IMR-90 (cell line): ENCODE data around the gene DEAF1. TPM values are rescaled to one million over a fixed set of nuclear protein-coding genes. Genes with fewer than 3 reads are reported as not detected.

Experiments
- ATAC-seq: fragments of 200-7000 bp; cut with Tn5 transposase; 2 replicates; pipeline ENCODE4 v1.9.1; 2020; ENCODE audit warnings: low read depth, mild to moderate bottlenecking, moderate library complexity
- BruUV-seq: library from RNA; stranded (reverse); fragments of 400-500 nt; replicated peaks from 2 replicates; lab custom pipeline; 2021; lab: Mats Ljungman, UMichigan
- CTCF ChIA-PET: fragments of 300-600 bp; formaldehyde crosslinking; extraction: SDS; loops from one replicate; lab custom pipeline; 2021; ENCODE audit warnings: antibody characterized with exemption; lab: Yijun Ruan, JAX
- POLR2A ChIA-PET: fragments of 300-600 bp; sonication (Branson Sonifier 250); formaldehyde crosslinking; loops from one replicate; lab custom pipeline; 2022; ENCODE audit warnings: antibody characterized with exemption; ENCODE audit not compliant: unreplicated experiment; lab: Charles Lee
- DNase-seq: peaks from one replicate; pipeline ENCODE4 v3.0.0; 2013
- H2AFZ ChIP-seq: replicated peaks from 2 replicates; pipeline ENCODE3; 2013; ENCODE audit warnings: low read length, mild to moderate bottlenecking; ENCODE audit not compliant: poor library complexity
- H2AK5ac ChIP-seq: 2 replicates; pipeline ENCODE4 v1.6.1; 2013; ENCODE audit warnings: low read depth, low read length, inconsistent platforms
- H2AK9ac ChIP-seq: replicated peaks from 2 replicates; pipeline ENCODE3; 2013; ENCODE audit warnings: mild to moderate bottlenecking, low read depth, low read length, moderate library complexity; ENCODE audit not compliant: poor library complexity
- H2BK120ac ChIP-seq: 2 replicates; pipeline ENCODE4 v1.6.1; 2013; ENCODE audit warnings: low read depth, low read length, inconsistent platforms
- H2BK15ac ChIP-seq: 3 replicates; pipeline ENCODE4 v1.6.1; 2013; ENCODE audit warnings: low read depth, low read length, inconsistent platforms
- H2BK20ac ChIP-seq: 2 replicates; pipeline ENCODE4 v1.6.1; 2013; ENCODE audit warnings: low read depth, mild to moderate bottlenecking, inconsistent platforms, low read length, moderate library complexity
- H2BK5ac ChIP-seq: 2 replicates; pipeline ENCODE4 v1.6.1; 2013; ENCODE audit warnings: mild to moderate bottlenecking, low read depth, low read length, inconsistent platforms; ENCODE audit not compliant: poor library complexity, severe bottlenecking
- H3K14ac ChIP-seq: replicated peaks from 2 replicates; pipeline ENCODE4 v1.6.1; 2013; ENCODE audit warnings: low read depth, low read length, inconsistent platforms
- H3K18ac ChIP-seq: 2 replicates; pipeline ENCODE4 v1.6.1; 2013; ENCODE audit warnings: low read depth, low read length, control low read depth
- H3K23ac ChIP-seq: 2 replicates; pipeline ENCODE4 v1.6.1; 2013; ENCODE audit warnings: low read depth, low read length, inconsistent platforms
- H3K27ac ChIP-seq: 2 replicates; pipeline ENCODE4 v1.5.1; 2013; ENCODE audit warnings: mild to moderate bottlenecking, control low read depth, low read length; ENCODE audit not compliant: insufficient read depth
- H3K27me3 ChIP-seq: 2 replicates; pipeline ENCODE4 v1.6.1; 2013; ENCODE audit warnings: low read length; ENCODE audit not compliant: control insufficient read depth, insufficient read depth
- H3K36me3 ChIP-seq: 2 replicates; pipeline ENCODE4 v1.6.1; 2013; ENCODE audit warnings: low read length, mixed read lengths; ENCODE audit not compliant: control insufficient read depth, insufficient read depth
- H3K4ac ChIP-seq: 2 replicates; pipeline ENCODE4 v1.6.1; 2013; ENCODE audit warnings: low read depth, low read length, inconsistent platforms
- H3K4me1 ChIP-seq: 2 replicates; pipeline ENCODE4 v1.6.1; 2013; ENCODE audit warnings: low read length, mixed read lengths; ENCODE audit not compliant: control insufficient read depth, insufficient read depth
- H3K4me2 ChIP-seq: 2 replicates; pipeline ENCODE4 v1.6.1; 2013; ENCODE audit warnings: low read depth, mild to moderate bottlenecking, control low read depth, low read length, moderate library complexity
- H3K4me3 ChIP-seq: 2 replicates; pipeline ENCODE4 v1.5.1; 2013; ENCODE audit warnings: low read depth, mild to moderate bottlenecking, control low read depth, low read length, moderate library complexity; ENCODE audit not compliant: insufficient read depth
- H3K56ac ChIP-seq: 2 replicates; pipeline ENCODE4 v1.6.1; 2013; ENCODE audit warnings: low read length, inconsistent platforms; ENCODE audit not compliant: insufficient read depth; ENCODE audit errors: extremely low read depth
- H3K79me1 ChIP-seq, 2 experiments: 2 replicates each; pipeline ENCODE4 v1.6.1; 2013; ENCODE audit warnings: low read length in 2 of 2, inconsistent platforms in 1 of 2, low read depth in 1 of 2
- H3K9ac ChIP-seq: 2 replicates; pipeline ENCODE4 v1.6.1; 2013; ENCODE audit warnings: low read depth, low read length, control low read depth
- H3K9me1 ChIP-seq: 2 replicates; pipeline ENCODE4 v1.6.1; 2013; ENCODE audit warnings: low read length, inconsistent platforms; ENCODE audit not compliant: insufficient read depth
- H3K9me3 ChIP-seq: 2 replicates; pipeline ENCODE4 v1.6.1; 2013; ENCODE audit warnings: low read length; ENCODE audit not compliant: control insufficient read depth, insufficient read depth
- H4K20me1 ChIP-seq: 2 replicates; pipeline ENCODE4 v1.6.1; 2013; ENCODE audit warnings: low read length, inconsistent platforms; ENCODE audit not compliant: insufficient read depth
- H4K5ac ChIP-seq: 2 replicates; pipeline ENCODE4 v1.6.1; 2013; ENCODE audit warnings: mild to moderate bottlenecking, low read depth, low read length, control low read depth
- H4K8ac ChIP-seq, 2 experiments: 2 replicates each; pipeline ENCODE4 v1.6.1; 2013; ENCODE audit warnings: low read depth in 2 of 2, low read length in 2 of 2, control low read depth in 1 of 2, inconsistent platforms in 1 of 2
- H4K91ac ChIP-seq: 2 replicates; pipeline ENCODE4 v1.6.1; 2013; ENCODE audit warnings: low read depth, low read length, inconsistent platforms; ENCODE audit not compliant: insufficient read depth
- BHLHE40 ChIP-seq: fragments of 150-350 bp; IDR thresholded peaks from 2 replicates; pipeline ENCODE4 v1.6.1; 2016; ENCODE audit warnings: mild to moderate bottlenecking, low read depth, low read length
- CEBPB ChIP-seq: IDR thresholded peaks from 2 replicates; pipeline ENCODE4 v1.6.1; 2012; ENCODE audit warnings: low read depth, low read length, improper control_type of control experiment
- CHD1 ChIP-seq: IDR thresholded peaks from 2 replicates; pipeline ENCODE4 v1.6.1; 2012; ENCODE audit warnings: low read depth, low read length, improper control_type of control experiment
- CTCF ChIP-seq: conservative IDR thresholded peaks from 2 replicates; pipeline ENCODE4 v1.5.1; 2012; ENCODE audit warnings: mild to moderate bottlenecking, low read depth, low read length, improper control_type of control experiment
- ELK1 ChIP-seq: fragments of 150-350 bp; IDR thresholded peaks from 2 replicates; pipeline ENCODE4 v1.6.1; 2016; ENCODE audit warnings: low read depth, mild to moderate bottlenecking, low read length, moderate library complexity, borderline replicate concordance
- FOS ChIP-seq: fragments of 150-350 bp; IDR thresholded peaks from 2 replicates; pipeline ENCODE4 v1.6.1; 2016; ENCODE audit warnings: low read depth, low read length
- MAFK ChIP-seq: IDR thresholded peaks from 2 replicates; pipeline ENCODE4 v1.6.1; 2012; ENCODE audit warnings: low read depth, low read length, improper control_type of control experiment
- MAZ ChIP-seq: IDR thresholded peaks from 2 replicates; pipeline ENCODE4 v1.6.1; 2012; ENCODE audit warnings: low read depth, mild to moderate bottlenecking, low read length, improper control_type of control experiment, moderate library complexity, borderline replicate concordance
- MXI1 ChIP-seq: IDR thresholded peaks from 2 replicates; pipeline ENCODE4 v1.6.1; 2012; ENCODE audit warnings: low read depth, mild to moderate bottlenecking, low read length, moderate library complexity, borderline replicate concordance
- NFE2L2 ChIP-seq: fragments of 150-350 bp; IDR thresholded peaks from 2 replicates; pipeline ENCODE4 v1.6.1; 2016; ENCODE audit warnings: low read depth, mild to moderate bottlenecking, low read length
- POLR2A ChIP-seq: IDR thresholded peaks from 2 replicates; pipeline ENCODE4 v1.6.1; 2012; ENCODE audit warnings: mild to moderate bottlenecking, low read depth, low read length
- RAD21 ChIP-seq: IDR thresholded peaks from 2 replicates; pipeline ENCODE4 v1.6.1; 2012; ENCODE audit warnings: low read length, improper control_type of control experiment
- RCOR1 ChIP-seq: IDR thresholded peaks from 2 replicates; pipeline ENCODE4 v1.6.1; 2012; ENCODE audit warnings: mild to moderate bottlenecking, low read length, improper control_type of control experiment; ENCODE audit not compliant: insufficient replicate concordance
- RFX5 ChIP-seq: IDR thresholded peaks from 2 replicates; pipeline ENCODE4 v1.8.0; 2012; ENCODE audit warnings: low read depth, mild to moderate bottlenecking, low read length, moderate library complexity
- USF2 ChIP-seq: fragments of 150-350 bp; IDR thresholded peaks from 2 replicates; pipeline ENCODE4 v1.6.1; 2017; ENCODE audit warnings: mild to moderate bottlenecking, antibody characterized with exemption, low read length, low read depth
- WGBS, 2 experiments: methylation state at CpG; one replicate each; pipeline versions ENCODE4 v1.1.5 to v1.1.7; 2013; ENCODE audit warnings: missing lambda C conversion rate in 2 of 2; ENCODE audit not compliant: insufficient read length in 1 of 2; ENCODE audit errors: extremely low coverage in 2 of 2; 5-methylcytosine and 5-hydroxymethylcytosine counted together
- dilution Hi-C: fragments of 300-500 bp; cut with HindIII; formaldehyde crosslinking; loops from one replicate; pipeline ENCODE4 v1.14.3; 2018; ENCODE audit warnings: low sequenced_read_pairs; ENCODE audit not compliant: unreplicated experiment
- in situ Hi-C: fragments of 300-500 bp; cut with MboI; formaldehyde crosslinking; loops from 3 replicates; pipeline ENCODE4 v1.14.3; 2019; ENCODE audit warnings: low sequenced_read_pairs, inconsistent platforms, mixed read lengths
- intact Hi-C: fragments of 100-400 bp; cut with micrococcal nuclease; formaldehyde crosslinking; loops from 2 replicates; pipeline ENCODE4 v1.10.0; 2022
- polyA plus RNA-seq, 3 experiments: library from polyadenylated mRNA; depleted of rRNA; stranded (reverse); fragments of >200 nt; gene quantifications; 2 replicates each; pipeline ENCODE4 v1.2.3, GENCODE V29; 2012; ENCODE audit warnings: low replicate concordance in 1 of 3
- total RNA-seq: library from RNA; depleted of rRNA; stranded (reverse); fragments of >200 nt; gene quantifications from 2 replicates; pipeline ENCODE4 v1.2.3, GENCODE V29; 2012

The DEAF1 gene
- total and polyA plus RNA-seq, 2 of the 4 experiments (the other 2 are of a cell fraction) = 22.9 to 31.6 TPM

GRCh38 chr11:655036-655726, 39.8 kb downstream of the DEAF1 start:
- Histone ChIP-seq H2AK9ac (no peak overlapping the region), H3K9me3 (no peaks in the 10 kb centered on the region), H3K4me1 (peaks cover 3% of the 10 kb centered on the region), H4K8ac (no peak overlapping the region), H3K18ac (no peak overlapping the region), H3K9ac (no peak overlapping the region), H3K9me1 (no peaks in the 10 kb centered on the region), H3K23ac (no peak overlapping the region), H2BK20ac (no peak overlapping the region), H3K56ac (no peak overlapping the region), H2BK5ac (no peak overlapping the region), H4K91ac (no peak overlapping the region), H4K5ac (no peak overlapping the region), H3K4ac (no peak overlapping the region), H2BK120ac (no peak overlapping the region), H3K14ac (no peak overlapping the region), H3K4me3 (no peak overlapping the region), H3K4me2 (no peak overlapping the region), H3K27ac (no peak overlapping the region), H3K36me3 (peaks cover 27% of the 10 kb centered on the region), H2AFZ (no peak overlapping the region), H2BK15ac (no peak overlapping the region), H2AK5ac (no peak overlapping the region), H4K20me1 (no peaks in the 10 kb centered on the region), H3K27me3 (no peaks in the 10 kb centered on the region), H3K79me1 (no peaks in the 10 kb centered on the region)
- 88% methylated on average over 13 of the region's 30 CpGs; no CpG with 5 or more reads in 1 of the 2 experiments for WGBS, 2 experiments
- intact Hi-C loops = no loop called here
- in situ Hi-C loops = no loop called here
- POLR2A ChIA-PET = no interaction called here
- ATAC-seq (no peak), DNase-seq (no peak)
- CTCF ChIA-PET = no interaction called here
- no TSS peak for BruUV-seq
- dilution Hi-C loops = no loop called here
- TF ChIP-seq MAFK (no peak), CHD1 (no peak), MXI1 (no peak), USF2 (no peak), RFX5 (no peak), POLR2A (no peak), MAZ (no peak), BHLHE40 (no peak), RAD21 (no peak), CTCF (no peak), ELK1 (no peak), RCOR1 (no peak), NFE2L2 (no peak), CEBPB (no peak), FOS (no peak)
